ENCODE measurements around the gene FAR2.
A peak's percentile ranks its signal among the peaks of the same experiment; 100 is the strongest.
"Not testable (repeated sequence)": the region's sequence is repeated elsewhere in the genome, so short reads cannot be mapped to it uniquely, and the experiment has no call there.

Gene FAR2

GRCh38 chr12:29343022-29343799 is 194.1 kb downstream of the FAR2 start:
- no peak for DNase-seq

GRCh38 chr12:29346769-29347421 is 197.8 kb downstream of the FAR2 start:
- DNase-seq: no peak

DNA sequence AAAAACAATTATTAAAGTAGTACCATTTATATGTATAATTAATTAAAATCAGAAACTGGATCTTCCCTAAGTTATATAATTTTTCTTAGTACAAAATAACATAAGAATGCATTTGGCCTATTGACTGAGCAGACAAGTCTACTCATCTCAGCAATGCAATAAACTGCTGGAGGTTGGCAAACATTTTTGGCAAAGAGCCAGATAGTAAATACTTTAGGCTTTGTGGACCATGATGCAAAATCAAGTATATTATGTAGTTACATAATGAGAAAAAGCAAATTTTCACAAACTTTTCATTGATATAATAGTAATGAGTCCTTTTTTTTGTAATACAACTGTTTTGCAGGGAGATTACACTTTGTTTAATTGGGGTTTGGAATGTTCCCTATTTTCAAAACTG is 201.0 kb downstream of the FAR2 start:
- no peak for DNase-seq

DNA sequence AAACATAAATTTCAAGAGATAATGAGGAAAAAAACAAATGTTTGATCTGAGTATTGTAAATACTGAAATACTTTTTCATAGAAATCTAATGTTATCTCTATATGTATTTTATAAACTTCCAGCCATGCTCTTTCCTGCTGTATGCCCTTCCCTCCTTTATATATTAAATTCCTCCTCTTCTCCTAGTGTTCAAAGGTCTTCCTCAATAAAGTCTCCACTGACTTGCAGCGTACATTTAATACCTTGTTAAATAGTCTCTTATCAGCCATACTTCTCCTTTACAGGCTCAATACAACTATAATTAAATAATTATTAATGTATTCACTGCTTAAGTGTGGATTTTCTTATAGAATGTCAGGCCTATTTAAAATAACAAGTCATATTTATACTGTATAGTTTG is 205.9 kb downstream of the FAR2 start:
- no peak for DNase-seq

- DNase-seq: no peak
Observed at GRCh38 chr12:29365091-29365490, 216.0 kb downstream of the FAR2 start.

- no peak for DNase-seq
Observed at GRCh38 chr12:29374012-29374411, 224.9 kb downstream of the FAR2 start.

GRCh38 chr12:29374913-29375312 is 225.8 kb downstream of the FAR2 start:
- no peak for DNase-seq

DNA sequence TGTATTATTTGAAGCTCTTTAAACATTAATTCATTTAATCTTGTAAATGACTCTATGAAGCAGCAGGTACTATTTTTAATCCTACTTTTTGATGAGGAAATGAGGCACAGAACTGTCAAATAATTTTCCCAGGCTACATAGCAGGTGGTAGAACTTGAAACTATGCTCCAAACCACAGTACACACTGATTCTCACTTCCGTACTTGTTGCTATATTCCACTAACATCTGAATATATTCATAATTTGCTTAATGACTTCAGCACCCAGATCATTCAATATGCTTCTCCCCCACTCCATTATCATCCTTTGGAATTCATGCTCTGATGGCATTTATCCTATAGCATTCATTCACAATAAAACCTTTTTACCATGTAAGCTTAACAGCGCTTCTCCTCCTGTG is 227.0 kb downstream of the FAR2 start:
- DNase-seq: no peak

- DNase-seq: peak; percentile 94
Observed at GRCh38 chr12:29380536-29381523, 231.8 kb downstream of the FAR2 start, which contains the start of gene ERGIC2. ERGIC2 (minus strand) TSS chr12:29381172; CDS start chr12:29371633, 9,539 bp downstream.

DNA sequence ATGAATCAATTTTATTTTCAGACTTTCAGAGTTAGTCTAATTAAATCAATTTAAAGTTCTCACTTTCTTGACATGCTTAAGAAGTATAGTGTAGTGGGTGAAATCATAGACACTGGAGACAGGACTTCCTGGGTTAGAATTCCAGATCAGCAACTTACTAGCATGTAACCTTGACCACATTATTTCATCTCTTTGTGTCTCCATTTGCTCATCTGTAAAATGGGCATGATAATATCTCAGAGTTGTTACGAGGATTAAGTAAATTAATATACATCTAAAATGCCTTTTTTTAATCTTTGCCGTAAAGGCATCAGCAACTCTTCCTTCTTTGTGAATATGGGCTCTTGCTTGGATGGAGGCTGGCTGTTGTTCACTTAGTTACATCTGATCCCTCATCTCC is 233.2 kb downstream of the FAR2 start:
- DNase-seq: no peak

DNA sequence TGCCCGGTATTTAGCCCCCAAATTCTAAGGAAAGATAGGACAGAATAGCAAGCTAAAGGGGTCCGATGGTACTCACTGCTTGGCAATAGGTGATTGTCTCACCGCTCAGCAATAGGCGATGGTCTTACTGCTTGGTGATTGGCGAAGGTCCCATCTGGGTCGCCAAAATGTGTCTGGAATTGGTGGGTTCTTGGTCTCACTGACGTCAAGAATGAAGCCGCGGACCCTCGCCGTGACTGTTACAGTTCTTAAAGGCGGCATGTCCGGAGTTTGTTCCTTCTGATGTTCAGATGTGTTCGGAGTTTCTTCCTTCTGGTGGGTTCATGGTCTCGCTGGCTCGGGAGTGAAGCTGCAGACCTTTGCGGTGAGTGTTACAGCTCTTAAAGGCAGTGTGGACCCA is 236.1 kb downstream of the FAR2 start:
- not testable (repeated sequence) for DNase-seq

All from activated effector memory CD4-positive, alpha-beta T cell treated with anti-CD3 and anti-CD28 coated beads, Interleukin-2, amount 50 U/mL, for 16 hours (primary cell).